Measurements from ENCODE around the gene RERGL.
"Not testable (repeated sequence)": the region's sequence is repeated elsewhere in the genome, so short reads cannot be mapped to it uniquely, and the experiment has no call there.

The RERGL gene, protein sequence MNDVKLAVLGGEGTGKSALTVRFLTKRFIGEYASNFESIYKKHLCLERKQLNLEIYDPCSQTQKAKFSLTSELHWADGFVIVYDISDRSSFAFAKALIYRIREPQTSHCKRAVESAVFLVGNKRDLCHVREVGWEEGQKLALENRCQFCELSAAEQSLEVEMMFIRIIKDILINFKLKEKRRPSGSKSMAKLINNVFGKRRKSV

DNA sequence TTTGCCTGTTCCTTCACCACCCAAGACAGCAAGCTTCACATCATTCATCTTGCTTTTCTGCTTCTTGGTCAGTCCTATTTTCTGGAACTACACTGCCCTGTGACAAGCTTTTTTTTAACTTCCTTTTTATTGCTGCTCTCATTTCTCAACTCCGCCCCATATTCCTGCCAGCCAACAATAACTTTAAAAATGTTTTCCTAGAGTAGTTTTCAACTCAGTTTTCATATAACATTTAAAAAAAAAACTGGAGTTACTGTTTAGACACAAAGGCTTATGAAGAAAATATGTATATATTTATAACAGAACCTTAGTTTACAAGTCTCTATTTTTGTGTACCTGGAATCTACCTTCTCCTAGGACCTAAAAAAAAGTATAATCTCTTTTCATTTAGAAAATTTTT lies at the start of gene RERGL:
RERGL (minus strand) TSS at position 101 of the 400 bp plus-strand sequence; CDS start at position 48, 53 bp downstream.
- DNase-seq: no peak

GRCh38 chr12:18139254-18139653 lies 49.3 kb upstream of the RERGL start:
- no peak for DNase-seq

GRCh38 chr12:18135509-18135908 lies 45.5 kb upstream of the RERGL start:
- DNase-seq: no peak

GRCh38 chr12:18135086-18135485 lies 45.1 kb upstream of the RERGL start:
- no peak for DNase-seq

GRCh38 chr12:18130851-18131250 lies 40.9 kb upstream of the RERGL start:
- DNase-seq: no peak

DNA sequence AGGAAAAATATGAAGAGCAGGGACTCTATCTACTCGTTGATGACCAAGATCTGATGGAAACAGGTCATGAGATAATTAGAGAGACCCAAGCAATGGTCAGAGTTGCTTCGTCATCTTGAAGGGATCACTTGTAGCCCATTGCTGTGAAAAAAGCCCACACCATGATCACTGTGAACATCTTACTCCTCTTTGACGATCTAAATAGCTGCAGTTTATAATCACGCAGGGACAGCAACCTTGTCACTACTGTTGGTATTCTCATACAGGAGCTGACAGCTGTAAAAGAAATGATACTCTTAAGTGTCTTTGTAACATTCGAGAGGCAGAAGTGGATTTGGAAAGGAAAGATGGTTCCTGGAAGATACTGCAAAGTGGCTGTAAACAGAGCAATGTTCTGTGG lies 33.7 kb upstream of the RERGL start:
- no peak for DNase-seq

DNA sequence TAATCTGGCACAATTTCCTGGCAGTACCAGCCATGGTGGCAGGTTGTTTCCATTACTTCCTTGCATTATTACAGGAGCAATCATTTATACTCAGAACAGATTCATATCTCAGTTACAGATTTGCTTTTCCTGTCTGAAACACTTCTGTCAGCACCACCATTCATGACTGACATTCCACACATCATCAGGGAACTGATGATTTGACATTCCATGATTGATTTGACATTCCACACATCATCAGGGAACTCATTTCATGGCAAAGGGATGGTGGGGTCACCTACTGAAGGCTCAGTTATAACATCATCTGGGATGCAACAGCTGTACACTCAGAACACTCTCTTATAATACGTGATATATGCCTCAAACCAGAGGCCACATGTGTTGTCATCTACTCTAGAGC lies 30.9 kb upstream of the RERGL start:
- no peak for DNase-seq

GRCh38 chr12:18108611-18109010 lies 18.6 kb upstream of the RERGL start:
- DNase-seq: no peak

DNA sequence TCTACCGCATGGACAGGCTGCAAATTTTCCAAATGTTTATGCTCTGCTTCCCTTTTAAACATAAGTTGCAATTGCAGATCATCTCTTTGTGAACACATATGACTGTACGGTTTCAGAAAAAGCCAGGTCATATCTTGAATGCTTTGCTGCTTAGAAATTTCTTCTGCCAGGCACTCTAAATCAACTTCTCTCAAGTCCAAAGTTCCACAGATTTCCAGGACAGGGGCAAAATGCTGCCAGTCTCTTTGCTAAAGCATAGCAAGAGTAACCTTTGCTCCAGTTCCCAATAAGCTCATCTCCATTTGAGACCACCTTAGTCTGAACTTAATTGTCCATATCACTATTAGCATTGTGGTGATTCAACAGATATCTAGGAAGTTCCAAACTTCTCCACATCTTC lies 13.6 kb upstream of the RERGL start:
- DNase-seq: no peak

DNA sequence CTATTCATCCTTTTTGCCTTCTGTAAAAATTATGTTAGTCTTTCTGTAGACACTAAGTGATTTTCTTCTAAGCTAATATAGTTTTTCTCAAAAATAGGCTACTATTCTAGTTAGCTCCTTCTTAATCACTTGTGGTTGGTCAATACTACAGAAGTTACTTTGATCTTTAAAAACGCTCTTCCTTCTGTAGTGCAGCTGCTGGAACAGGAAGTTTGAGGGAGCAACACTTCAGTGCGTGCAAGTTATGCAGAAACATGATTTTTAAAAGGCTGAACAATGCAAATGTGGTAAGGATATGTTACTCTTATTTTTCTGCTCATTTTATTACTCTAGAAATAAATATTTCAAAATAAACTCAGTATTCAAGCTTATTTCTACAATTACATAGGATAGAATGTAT lies 11.1 kb upstream of the RERGL start:
- DNase-seq: no peak

- DNase-seq: no peak
These were observed 5.9 kb downstream of the RERGL start for GRCh38 chr12:18084080-18084479.

DNA sequence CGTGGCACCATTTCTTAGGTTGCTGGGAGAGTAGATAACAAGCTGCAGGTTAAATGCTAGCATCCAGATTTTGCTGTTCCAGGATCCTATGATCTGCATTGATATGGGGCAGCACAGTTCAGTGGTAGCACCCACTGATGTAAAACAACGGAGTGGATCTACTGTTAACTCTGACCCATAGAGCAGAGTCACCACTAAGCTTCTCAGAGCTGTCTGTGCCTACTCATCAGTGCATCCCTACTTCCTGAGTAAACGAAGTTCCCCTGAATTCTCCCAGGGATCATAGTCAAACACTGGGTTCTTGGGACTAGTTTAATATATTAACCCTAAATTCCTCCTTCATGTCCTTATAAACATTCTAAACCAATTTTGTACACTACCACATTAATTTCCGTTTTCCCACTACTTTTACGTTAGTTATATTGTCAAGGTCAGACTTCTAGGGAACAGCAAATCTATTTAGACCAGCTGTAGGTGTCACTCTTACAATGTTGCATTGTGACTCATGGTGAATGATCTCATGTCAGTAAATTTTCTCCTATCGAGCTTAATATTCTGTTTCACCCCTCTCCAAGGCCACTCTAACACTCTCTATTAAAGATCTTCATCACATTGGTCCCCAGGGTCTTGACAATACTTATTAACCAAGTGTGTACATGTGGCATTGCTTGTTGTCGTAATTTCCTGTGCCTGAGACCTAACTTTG lies 10.3 kb downstream of the RERGL start:
- no peak for DNase-seq

DNA sequence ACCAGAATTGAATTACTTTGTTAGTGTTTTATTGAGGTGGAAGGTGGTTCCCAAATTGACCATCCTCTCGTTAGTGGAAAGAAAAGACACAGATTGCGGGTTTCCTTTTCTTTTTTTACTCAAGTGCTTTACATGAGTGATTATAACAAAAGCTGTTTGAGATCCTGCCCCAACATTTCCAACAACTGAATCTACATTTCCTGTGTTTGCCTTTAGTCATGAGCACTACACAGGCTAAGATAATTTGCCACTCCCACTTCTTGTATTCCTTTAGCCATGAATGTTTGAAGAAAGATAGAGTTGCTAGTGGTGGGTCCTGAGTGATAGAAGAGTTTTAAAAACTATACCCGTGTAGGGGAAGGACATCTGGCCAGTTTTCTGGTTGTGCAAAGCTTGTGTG lies 16.0 kb downstream of the RERGL start:
- DNase-seq: no peak

- no peak for DNase-seq
These were observed 17.3 kb downstream of the RERGL start for GRCh38 chr12:18072723-18073122.

DNA sequence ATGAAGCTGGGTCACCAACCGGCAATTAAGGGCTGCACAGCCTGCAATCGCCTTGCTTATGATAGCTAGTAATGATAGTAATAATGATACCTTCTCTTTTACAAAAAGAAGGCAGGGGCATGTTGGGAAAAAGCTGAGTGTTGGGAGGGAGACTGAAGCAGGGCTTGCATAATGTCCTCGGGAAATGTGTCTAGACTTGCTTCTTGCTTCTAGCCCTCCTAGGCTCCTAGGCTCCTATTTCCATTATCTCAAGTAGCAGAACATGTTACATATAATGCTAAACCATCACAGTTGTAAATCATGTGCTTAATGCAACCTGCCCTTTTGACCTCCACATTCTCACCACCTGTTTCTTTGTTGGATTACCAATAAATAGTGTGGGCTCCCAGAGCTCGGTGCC lies 18.7 kb downstream of the RERGL start:
- DNase-seq: no peak

DNA sequence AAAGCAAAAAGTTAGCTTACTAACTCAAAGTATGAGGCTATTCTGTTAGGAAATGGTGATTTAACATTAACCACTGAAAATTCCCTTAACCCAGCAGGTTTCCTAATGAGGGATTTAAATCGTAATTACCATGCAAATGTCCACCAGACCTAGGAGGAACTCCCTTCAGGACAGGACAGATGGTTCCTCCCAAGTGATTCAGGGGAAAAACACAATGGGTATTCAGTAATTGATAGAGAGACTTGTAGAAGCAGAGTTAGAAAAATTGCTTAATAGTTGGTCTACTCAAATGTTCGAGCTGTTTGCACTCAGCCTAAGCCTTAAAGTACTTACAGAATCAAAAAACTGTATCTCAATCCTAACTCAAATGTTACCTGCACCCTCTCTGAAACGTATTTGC lies 21.6 kb downstream of the RERGL start:
- no peak for DNase-seq

GRCh38 chr12:18066666-18067065 lies 23.3 kb downstream of the RERGL start:
- DNase-seq: no peak

GRCh38 chr12:18062867-18063266 lies 27.1 kb downstream of the RERGL start:
- not testable (repeated sequence) for DNase-seq

DNA sequence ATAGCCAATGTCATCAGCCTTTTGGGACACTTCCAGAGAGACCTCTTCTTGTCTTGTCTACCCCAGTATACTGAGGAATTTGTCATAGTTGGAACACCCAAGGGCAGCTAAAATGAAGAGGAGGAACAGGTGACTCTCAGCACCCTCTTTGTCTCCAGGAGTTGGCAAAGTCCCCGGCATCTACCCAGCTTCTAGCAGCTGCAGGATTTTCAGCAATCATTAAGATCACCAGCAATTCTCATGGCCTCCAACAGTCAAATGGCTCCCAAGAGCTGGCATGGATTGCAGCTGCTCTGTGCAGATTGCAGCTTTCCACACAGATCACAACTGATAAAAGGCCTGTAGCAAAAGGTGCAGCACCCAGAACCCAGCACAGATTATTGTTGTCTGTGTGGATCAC lies 32.9 kb downstream of the RERGL start:
- DNase-seq: no peak

- no peak for DNase-seq
These were observed 34.9 kb downstream of the RERGL start for GRCh38 chr12:18054925-18055619.

DNA sequence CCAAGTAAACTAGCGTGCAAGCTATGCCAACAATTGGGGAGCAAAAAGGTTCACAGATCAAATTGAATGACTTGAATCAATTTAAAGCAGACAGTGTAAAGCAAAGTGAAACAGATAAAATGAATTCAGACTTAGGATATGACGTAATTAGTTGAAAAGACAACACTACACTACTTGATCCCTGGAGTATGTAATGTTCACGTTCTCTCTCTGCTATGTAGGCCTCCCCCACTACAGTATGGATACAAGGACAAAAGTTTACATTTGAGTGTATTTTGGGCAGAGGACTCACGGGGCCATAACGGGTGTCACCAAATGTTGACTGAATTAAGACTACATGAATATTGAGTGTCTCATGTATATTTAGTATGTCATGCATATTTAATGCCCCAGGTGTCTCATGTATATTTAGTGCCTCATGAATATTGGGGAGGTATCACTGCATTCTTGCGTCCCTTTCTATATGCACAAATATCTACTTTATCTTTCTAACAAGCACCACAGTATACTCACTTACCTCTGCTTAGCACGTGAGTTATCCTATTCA lies 44.5 kb downstream of the RERGL start:
- DNase-seq: no peak

GRCh38 chr12:18040060-18040742 lies 49.8 kb downstream of the RERGL start:
- DNase-seq: not testable (repeated sequence)

Measured in DMS79 (cell line).